ENCODE results near the gene CHST15. TPM values are rescaled to one million over a fixed set of nuclear protein-coding genes. Genes with fewer than 3 reads are reported as not detected.
A peak's percentile ranks its signal among the peaks of the same experiment; 100 is the strongest.
"Not testable (repeated sequence)": the region's sequence is repeated elsewhere in the genome, so short reads cannot be mapped to it uniquely, and the experiment has no call there.

CHST15 gene
- total RNA-seq, 1 experiment from 2014 or later = 26.7 TPM

- Histone ChIP-seq H3K4me1 (peaks cover 3% of the 10 kb centered on the region; the same call in 1 of the 2 replicates), H3K27me3 (replicated peaks; ENCODE audit: control insufficient read depth, insufficient read depth, low read length) (no peaks in the 10 kb centered on the region), H3K9me3 (0 out of 2 replicates have a peak, but pooled peaks cover 5% of the 10 kb centered on the region), H3K36me3 (ENCODE audit: control insufficient read depth, insufficient read depth, low read length) (no peaks in the 10 kb centered on the region), H3K4me3 (ENCODE audit: low read depth, low read length) (no peak overlapping the region)
- Mint-ChIP-seq H3K4me1 (ENCODE audit: low read depth, unreplicated experiment) (no peaks in the 10 kb centered on the region), H3K9me3 (ENCODE audit: unreplicated experiment) (no peaks in the 10 kb centered on the region), H3K36me3 (ENCODE audit: insufficient read depth, unreplicated experiment) (no peaks in the 10 kb centered on the region), H3K4me3 (ENCODE audit: unreplicated experiment) (peak overlapping the region; percentile 71), H3K27me3 (ENCODE audit: insufficient read depth, unreplicated experiment) (no peaks in the 10 kb centered on the region), H3K27ac (ENCODE audit: unreplicated experiment) (peak overlapping the region; percentile 59)
- no TSS peak for BruUV-seq (replicated peaks)
- POLR2A ChIA-PET = no interaction called here
- CTCF ChIA-PET = no interaction called here
- intact Hi-C loops (cut with micrococcal nuclease; ENCODE audit: unreplicated experiment) = loop anchor here (5.0 kb wide), 1 partner anchor 97 kb away; no protein-coding TSS in a partner anchor
- no peak for TF ChIP-seq CTCF (IDR thresholded peaks at IDR 0.05; ENCODE audit: insufficient read depth in 1 of 2, low read depth in 1 of 2, low read length in 1 of 2, severe bottlenecking in 1 of 2, unreplicated experiment in 1 of 2)
- DNase-seq = no peak
These were observed 1.0 kb upstream of the CHST15 start for GRCh38 chr10:124094419-124094785.

- TSS peak; percentile 62 for BruUV-seq (replicated peaks)
- not testable (repeated sequence) for H3K4me1 ChIP-seq; H3K9me3 ChIP-seq; H3K27me3 Mint-ChIP-seq (ENCODE audit: insufficient read depth, unreplicated experiment); H3K27me3 ChIP-seq (replicated peaks; ENCODE audit: control insufficient read depth, insufficient read depth, low read length); H3K9me3 Mint-ChIP-seq (ENCODE audit: unreplicated experiment); H3K36me3 Mint-ChIP-seq (ENCODE audit: insufficient read depth, unreplicated experiment); H3K4me1 Mint-ChIP-seq (ENCODE audit: low read depth, unreplicated experiment); H3K36me3 ChIP-seq (ENCODE audit: control insufficient read depth, insufficient read depth, low read length)
- Mint-ChIP-seq H3K27ac (ENCODE audit: unreplicated experiment) (peak overlapping the region; percentile 59), H3K4me3 (ENCODE audit: unreplicated experiment) (peak overlapping the region; percentile 71)
- intact Hi-C loops (cut with micrococcal nuclease; ENCODE audit: unreplicated experiment) = loop anchor here (2.0 to 5.0 kb wide), 3 partner anchors 29 to 97 kb away; no protein-coding TSS in a partner anchor
- peak overlapping the region; percentile 45 for H3K4me3 ChIP-seq (ENCODE audit: low read depth, low read length)
- DNase-seq = peak in 1 of 2 experiments; percentile 24
- POLR2A ChIA-PET = interaction anchor here (0.6 to 1.0 kb wide), 4 partner anchors 31 to 948 kb away, joined by 3 to 9 read pairs (median 4); no protein-coding TSS in a partner anchor
- CTCF ChIA-PET = interaction anchor here (1.9 kb wide), 1 partner anchor 295 kb away, joined by 6 read pairs; no protein-coding TSS in a partner anchor
These were observed 498 bp upstream of the CHST15 start for GRCh38 chr10:124093774-124094418.

GRCh38 chr10:124092250-124092859, 1.0 kb downstream of the CHST15 start:
- H3K27ac Mint-ChIP-seq (ENCODE audit: unreplicated experiment) = peak overlapping the region; percentile 22
- Histone ChIP-seq H3K27me3 (replicated peaks; ENCODE audit: control insufficient read depth, insufficient read depth, low read length) (no peaks in the 10 kb centered on the region), H3K4me1 (peaks cover 3% of the 10 kb centered on the region; the same call in 1 of the 2 replicates), H3K36me3 (ENCODE audit: control insufficient read depth, insufficient read depth, low read length) (no peaks in the 10 kb centered on the region), H3K4me3 (ENCODE audit: low read depth, low read length) (peak overlapping the region; percentile 45), H3K9me3 (0 out of 2 replicates have a peak, but pooled peaks cover 5% of the 10 kb centered on the region)
- BruUV-seq (replicated peaks) = no TSS peak
- no peak for TF ChIP-seq CTCF (IDR thresholded peaks at IDR 0.05; ENCODE audit: insufficient read depth in 1 of 2, low read depth in 1 of 2, low read length in 1 of 2, severe bottlenecking in 1 of 2, unreplicated experiment in 1 of 2)
- H3K4me1 Mint-ChIP-seq (ENCODE audit: low read depth, unreplicated experiment) = peaks cover 6% of the 10 kb centered on the region
- H3K36me3 Mint-ChIP-seq (ENCODE audit: insufficient read depth, unreplicated experiment) = no peaks in the 10 kb centered on the region
- H3K27me3 Mint-ChIP-seq (ENCODE audit: insufficient read depth, unreplicated experiment) = no peaks in the 10 kb centered on the region
- H3K9me3 Mint-ChIP-seq (ENCODE audit: unreplicated experiment) = no peaks in the 10 kb centered on the region
- peak overlapping the region; percentile 71 for H3K4me3 Mint-ChIP-seq (ENCODE audit: unreplicated experiment)
- DNase-seq = peak; percentile 52 to 55
- ChIA-PET POLR2A (interaction anchor here (0.6 kb wide), 1 partner anchor 29 kb away, joined by 7 read pairs; no protein-coding TSS in a partner anchor), CTCF (interaction anchor here (0.5 to 1.9 kb wide), 3 partner anchors 44 to 297 kb away, joined by 4 to 6 read pairs (median 6); no protein-coding TSS in a partner anchor)
- intact Hi-C loops (cut with micrococcal nuclease; ENCODE audit: unreplicated experiment) = loop anchor here (2.0 to 5.0 kb wide), 3 partner anchors 28 to 95 kb away; no protein-coding TSS in a partner anchor

All from Caco-2 (cell line).